Liver (tissue), 9 donors: ENCODE measurements around the gene C16orf86. TPM values are rescaled to one million over a fixed set of nuclear protein-coding genes. Genes with fewer than 3 reads are reported as not detected.

Experiments used
- DNase-seq: peaks from one replicate; pipeline ENCODE4 v3.0.0-alpha.2; 2017; ENCODE audit warnings: low spot score
- H3K27ac ChIP-seq, 2 donors: one replicate each; pipeline ENCODE4 v1.7.0; 2013; ENCODE audit warnings: inconsistent platforms in 2 of 2, low read length in 2 of 2, control low read depth in 1 of 2, low read depth in 1 of 2, mild to moderate bottlenecking in 1 of 2
- H3K27me3 ChIP-seq, 4 donors: one replicate each; pipeline versions ENCODE4 v1.6.1 to v1.7.0; 2013; ENCODE audit warnings: low read length in 3 of 4, inconsistent platforms in 1 of 4, mild to moderate bottlenecking in 1 of 4, moderate library complexity in 1 of 4; ENCODE audit not compliant: control insufficient read depth in 4 of 4, insufficient read depth in 4 of 4
- H3K36me3 ChIP-seq, 4 donors: one replicate each; pipeline versions ENCODE4 v1.6.1 to v1.7.0; 2013; ENCODE audit warnings: low read length in 3 of 4, mild to moderate bottlenecking in 3 of 4, low read depth in 1 of 4, moderate library complexity in 1 of 4; ENCODE audit not compliant: control insufficient read depth in 4 of 4, insufficient read depth in 3 of 4
- H3K4me1 ChIP-seq, 4 donors: one replicate each; pipeline versions ENCODE4 v1.6.1 to v1.7.0; 2013; ENCODE audit warnings: low read length in 3 of 4, mild to moderate bottlenecking in 3 of 4, moderate library complexity in 1 of 4; ENCODE audit not compliant: control insufficient read depth in 4 of 4, insufficient read depth in 4 of 4
- H3K4me3 ChIP-seq, 3 donors: one replicate each; pipeline versions ENCODE4 v1.6.1 to v1.7.0; 2013; ENCODE audit warnings: low read length in 3 of 3, control low read depth in 1 of 3, low read depth in 1 of 3, mild to moderate bottlenecking in 1 of 3
- H3K9ac ChIP-seq, 2 donors: one replicate each; pipeline ENCODE4 v1.7.0; 2013; ENCODE audit warnings: low read length in 2 of 2, mild to moderate bottlenecking in 2 of 2, moderate library complexity in 2 of 2, control low read depth in 1 of 2, low read depth in 1 of 2
- H3K9me3 ChIP-seq, 4 donors: one replicate each; pipeline versions ENCODE4 v1.6.1 to v1.7.0; 2013; ENCODE audit warnings: low read length in 3 of 4; ENCODE audit not compliant: control insufficient read depth in 4 of 4
- EGR1 ChIP-seq, 2 donors: IDR thresholded peaks; 2 replicates each; pipeline ENCODE4 v1.6.1; 2016 to 2018; ENCODE audit warnings: antibody characterized with exemption in 2 of 2, low read depth in 2 of 2
- GABPA ChIP-seq, 2 donors: IDR thresholded peaks in 1 of 2; conservative IDR thresholded peaks in 1 of 2; 2 replicates each; pipeline ENCODE4 v1.6.1; 2016; ENCODE audit warnings: antibody characterized with exemption in 2 of 2, mild to moderate bottlenecking in 1 of 2, moderate library complexity in 1 of 2
- HNF4A ChIP-seq, 2 donors: conservative IDR thresholded peaks; 2 replicates each; pipeline ENCODE4 v1.6.1; 2016; ENCODE audit warnings: antibody characterized with exemption in 2 of 2, mild to moderate bottlenecking in 2 of 2
- JUND ChIP-seq, 2 donors: IDR thresholded peaks; 2 replicates each; pipeline ENCODE4 v1.6.1; 2016; ENCODE audit warnings: antibody characterized with exemption in 2 of 2
- NR2F2 ChIP-seq: IDR thresholded peaks from 2 replicates; pipeline ENCODE4 v1.6.1; 2016; ENCODE audit warnings: antibody characterized with exemption
- RAD21 ChIP-seq, 2 donors: IDR thresholded peaks; 2 replicates each; pipeline ENCODE4 v1.6.1; 2016; ENCODE audit warnings: antibody characterized with exemption in 2 of 2, mild to moderate bottlenecking in 2 of 2
- RXRA ChIP-seq, 2 donors: IDR thresholded peaks; 2 replicates each; pipeline ENCODE4 v1.6.1; 2017 to 2018; ENCODE audit warnings: antibody characterized with exemption in 2 of 2, mild to moderate bottlenecking in 1 of 2
- SP1 ChIP-seq: IDR thresholded peaks from 2 replicates; pipeline ENCODE4 v1.6.1; 2018; ENCODE audit warnings: antibody characterized with exemption, mild to moderate bottlenecking
- TAF1 ChIP-seq: conservative IDR thresholded peaks from 2 replicates; pipeline ENCODE4 v1.6.1; 2016; ENCODE audit warnings: antibody characterized with exemption, mild to moderate bottlenecking
- YY1 ChIP-seq: IDR thresholded peaks from 2 replicates; pipeline ENCODE4 v1.6.1; 2016; ENCODE audit warnings: antibody characterized with exemption, mild to moderate bottlenecking
- WGBS: extraction: QIAGEN DNeasy Blood & Tissue Kit; methylation state at CpG from one replicate; pipeline ENCODE4 v1.1.7; 2013; 5-methylcytosine and 5-hydroxymethylcytosine counted together
- polyA plus RNA-seq, 2 donors: library from polyadenylated mRNA; stranded (reverse) in 1 of 2; unstranded in 1 of 2; fragments of 200-250 nt in 1 of 2; fragments of >200 nt in 1 of 2; fragmentation: Nextera tagmentation in 1 of 2; extraction: Ambion mirVana in 1 of 2; gene quantifications; one replicate each; pipeline versions ENCODE4 v1.2.1 to v1.2.3, GENCODE V29; 2013 to 2015
- total RNA-seq, 2 donors: library from RNA; depleted of rRNA; stranded (reverse); fragments of >200 nt; gene quantifications; one replicate each; pipeline ENCODE4 v1.2.3, GENCODE V29; 2014
- TF ChIP-seq, protein P1 (sequence below): IDR thresholded peaks from 2 replicates; pipeline ENCODE4 v1.6.1; 2016; ENCODE audit warnings: antibody characterized with exemption
- TF ChIP-seq, protein P2 (sequence below): IDR thresholded peaks from 2 replicates; pipeline ENCODE4 v1.6.1; 2016; ENCODE audit warnings: antibody characterized with exemption, mild to moderate bottlenecking
- TF ChIP-seq, protein P3 (sequence below): fragments of 150-350 bp; IDR thresholded peaks from 2 replicates; pipeline ENCODE4 v1.5.1; 2017; ENCODE audit warnings: improper control_type of control experiment, low read depth, low read length; ENCODE audit not compliant: missing input control
- TF ChIP-seq, protein P4 (sequence below): IDR thresholded peaks from 2 replicates; pipeline ENCODE4 v1.6.1; 2016; ENCODE audit warnings: antibody characterized with exemption
- donor health status: healthy.
- donor health status: healthy.
- donor health status: healthy.
- donor health status: healthy.
- donor health status: healthy.

Gene C16orf86
- total and polyA plus RNA-seq, 4 donors, result 1.2 to 2.6 (median 2.1) TPM

DNA sequence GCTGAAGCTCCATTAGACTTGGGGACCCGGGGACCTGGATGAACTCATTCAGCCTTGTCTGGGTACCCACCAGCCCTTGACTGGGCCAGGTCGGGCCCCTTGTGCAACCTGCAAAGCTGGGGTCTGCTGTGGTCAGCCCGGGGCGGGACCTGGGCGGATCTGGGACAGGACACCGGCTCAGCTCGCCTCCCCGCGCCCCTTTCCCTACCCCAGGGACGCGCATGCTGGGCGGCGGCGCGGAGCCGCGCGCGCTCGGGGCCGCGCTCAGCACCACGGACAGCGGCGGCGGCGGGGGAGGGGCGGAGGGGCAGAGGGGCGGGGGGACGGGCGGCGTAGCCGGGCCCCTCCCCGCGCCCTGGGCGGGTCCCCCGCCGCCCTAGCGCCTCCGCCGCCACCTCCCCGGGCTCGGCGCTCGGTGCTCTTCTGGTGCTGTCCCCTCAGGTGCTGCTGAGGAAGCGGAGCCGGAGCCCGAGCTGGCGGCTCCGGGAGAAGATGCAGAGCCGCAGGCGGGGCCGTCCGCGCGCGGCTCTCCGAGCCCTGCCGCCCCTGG lies 14.0 kb upstream of the C16orf86 start:
- Histone ChIP-seq H3K27ac (no peak overlapping the region), H3K27me3 (no peaks in the 10 kb centered on the region), H3K4me1 (peaks cover 3 to 20% (median 10%) of the 10 kb centered on the region in 4 donors), H3K4me3 (peak overlapping the region in 1 of 3 donors; percentile 51), H3K9ac (no peak overlapping the region), H3K36me3 (peaks cover 0 to 1% (median 0%) of the 10 kb centered on the region in 4 donors), H3K9me3 (no peaks in the 10 kb centered on the region)
- TF ChIP-seq, protein P1, sequence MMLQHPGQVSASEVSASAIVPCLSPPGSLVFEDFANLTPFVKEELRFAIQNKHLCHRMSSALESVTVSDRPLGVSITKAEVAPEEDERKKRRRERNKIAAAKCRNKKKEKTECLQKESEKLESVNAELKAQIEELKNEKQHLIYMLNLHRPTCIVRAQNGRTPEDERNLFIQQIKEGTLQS, result no peak
- TF ChIP-seq, protein P2, sequence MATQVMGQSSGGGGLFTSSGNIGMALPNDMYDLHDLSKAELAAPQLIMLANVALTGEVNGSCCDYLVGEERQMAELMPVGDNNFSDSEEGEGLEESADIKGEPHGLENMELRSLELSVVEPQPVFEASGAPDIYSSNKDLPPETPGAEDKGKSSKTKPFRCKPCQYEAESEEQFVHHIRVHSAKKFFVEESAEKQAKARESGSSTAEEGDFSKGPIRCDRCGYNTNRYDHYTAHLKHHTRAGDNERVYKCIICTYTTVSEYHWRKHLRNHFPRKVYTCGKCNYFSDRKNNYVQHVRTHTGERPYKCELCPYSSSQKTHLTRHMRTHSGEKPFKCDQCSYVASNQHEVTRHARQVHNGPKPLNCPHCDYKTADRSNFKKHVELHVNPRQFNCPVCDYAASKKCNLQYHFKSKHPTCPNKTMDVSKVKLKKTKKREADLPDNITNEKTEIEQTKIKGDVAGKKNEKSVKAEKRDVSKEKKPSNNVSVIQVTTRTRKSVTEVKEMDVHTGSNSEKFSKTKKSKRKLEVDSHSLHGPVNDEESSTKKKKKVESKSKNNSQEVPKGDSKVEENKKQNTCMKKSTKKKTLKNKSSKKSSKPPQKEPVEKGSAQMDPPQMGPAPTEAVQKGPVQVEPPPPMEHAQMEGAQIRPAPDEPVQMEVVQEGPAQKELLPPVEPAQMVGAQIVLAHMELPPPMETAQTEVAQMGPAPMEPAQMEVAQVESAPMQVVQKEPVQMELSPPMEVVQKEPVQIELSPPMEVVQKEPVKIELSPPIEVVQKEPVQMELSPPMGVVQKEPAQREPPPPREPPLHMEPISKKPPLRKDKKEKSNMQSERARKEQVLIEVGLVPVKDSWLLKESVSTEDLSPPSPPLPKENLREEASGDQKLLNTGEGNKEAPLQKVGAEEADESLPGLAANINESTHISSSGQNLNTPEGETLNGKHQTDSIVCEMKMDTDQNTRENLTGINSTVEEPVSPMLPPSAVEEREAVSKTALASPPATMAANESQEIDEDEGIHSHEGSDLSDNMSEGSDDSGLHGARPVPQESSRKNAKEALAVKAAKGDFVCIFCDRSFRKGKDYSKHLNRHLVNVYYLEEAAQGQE, result peak; percentile 81
- TF ChIP-seq EGR1 (IDR thresholded peaks at IDR 0.05; ENCODE audit: low read depth in 2 of 2) (no peak), SP1 (no peak), YY1 (no peak)
- DNase-seq, result no peak
- 17% methylated on average over 59 of the region's 59 CpGs for WGBS

DNA sequence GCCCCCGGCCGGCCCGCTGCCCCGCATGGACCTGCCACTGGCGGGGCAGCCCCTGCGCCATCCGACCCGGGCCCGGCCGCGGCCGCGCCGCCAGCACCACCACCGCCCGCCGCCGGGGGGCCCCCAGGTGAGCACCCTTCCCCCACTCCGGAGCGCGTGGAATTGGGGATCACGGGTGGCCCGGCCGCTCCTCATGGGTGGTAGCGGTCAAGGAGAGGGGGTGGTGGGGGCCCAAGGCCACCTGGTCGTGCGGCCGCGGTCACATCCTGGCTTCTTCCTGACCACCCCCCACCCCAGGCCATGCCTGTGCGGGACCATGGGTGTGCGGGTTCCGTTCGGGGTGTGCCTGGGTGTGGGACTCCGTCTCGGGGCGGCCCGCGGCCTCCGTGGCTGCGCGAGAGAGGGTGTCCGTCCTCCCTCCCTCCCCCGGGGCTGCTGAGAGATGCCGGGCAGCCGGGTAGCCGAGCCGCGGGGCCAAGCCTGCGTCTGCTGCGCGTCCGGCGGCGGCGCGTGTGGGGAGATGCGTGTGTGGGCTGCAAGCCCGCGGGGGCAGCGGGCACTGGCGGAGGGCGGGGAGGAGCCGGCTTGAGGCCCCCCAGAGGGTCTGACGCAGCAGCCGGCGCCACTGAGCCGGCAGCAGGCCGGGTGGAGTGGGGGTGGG lies 13.4 kb upstream of the C16orf86 start:
- Histone ChIP-seq H3K9ac (no peak overlapping the region), H3K27ac (no peak overlapping the region), H3K4me3 (peak overlapping the region in 1 of 3 donors; percentile 51), H3K4me1 (peaks cover 3 to 17% (median 10%) of the 10 kb centered on the region in 4 donors), H3K9me3 (no peaks in the 10 kb centered on the region), H3K36me3 (peaks cover 0 to 1% (median 0%) of the 10 kb centered on the region in 4 donors), H3K27me3 (no peaks in the 10 kb centered on the region)
- no peak for DNase-seq
- TF ChIP-seq, protein P3, sequence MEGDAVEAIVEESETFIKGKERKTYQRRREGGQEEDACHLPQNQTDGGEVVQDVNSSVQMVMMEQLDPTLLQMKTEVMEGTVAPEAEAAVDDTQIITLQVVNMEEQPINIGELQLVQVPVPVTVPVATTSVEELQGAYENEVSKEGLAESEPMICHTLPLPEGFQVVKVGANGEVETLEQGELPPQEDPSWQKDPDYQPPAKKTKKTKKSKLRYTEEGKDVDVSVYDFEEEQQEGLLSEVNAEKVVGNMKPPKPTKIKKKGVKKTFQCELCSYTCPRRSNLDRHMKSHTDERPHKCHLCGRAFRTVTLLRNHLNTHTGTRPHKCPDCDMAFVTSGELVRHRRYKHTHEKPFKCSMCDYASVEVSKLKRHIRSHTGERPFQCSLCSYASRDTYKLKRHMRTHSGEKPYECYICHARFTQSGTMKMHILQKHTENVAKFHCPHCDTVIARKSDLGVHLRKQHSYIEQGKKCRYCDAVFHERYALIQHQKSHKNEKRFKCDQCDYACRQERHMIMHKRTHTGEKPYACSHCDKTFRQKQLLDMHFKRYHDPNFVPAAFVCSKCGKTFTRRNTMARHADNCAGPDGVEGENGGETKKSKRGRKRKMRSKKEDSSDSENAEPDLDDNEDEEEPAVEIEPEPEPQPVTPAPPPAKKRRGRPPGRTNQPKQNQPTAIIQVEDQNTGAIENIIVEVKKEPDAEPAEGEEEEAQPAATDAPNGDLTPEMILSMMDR, result peak; percentile 16
- TF ChIP-seq YY1, result no peak
- TF ChIP-seq RAD21 (IDR thresholded peaks at IDR 0.05), result no peak
- 16% methylated on average over 68 of the region's 68 CpGs for WGBS

DNA sequence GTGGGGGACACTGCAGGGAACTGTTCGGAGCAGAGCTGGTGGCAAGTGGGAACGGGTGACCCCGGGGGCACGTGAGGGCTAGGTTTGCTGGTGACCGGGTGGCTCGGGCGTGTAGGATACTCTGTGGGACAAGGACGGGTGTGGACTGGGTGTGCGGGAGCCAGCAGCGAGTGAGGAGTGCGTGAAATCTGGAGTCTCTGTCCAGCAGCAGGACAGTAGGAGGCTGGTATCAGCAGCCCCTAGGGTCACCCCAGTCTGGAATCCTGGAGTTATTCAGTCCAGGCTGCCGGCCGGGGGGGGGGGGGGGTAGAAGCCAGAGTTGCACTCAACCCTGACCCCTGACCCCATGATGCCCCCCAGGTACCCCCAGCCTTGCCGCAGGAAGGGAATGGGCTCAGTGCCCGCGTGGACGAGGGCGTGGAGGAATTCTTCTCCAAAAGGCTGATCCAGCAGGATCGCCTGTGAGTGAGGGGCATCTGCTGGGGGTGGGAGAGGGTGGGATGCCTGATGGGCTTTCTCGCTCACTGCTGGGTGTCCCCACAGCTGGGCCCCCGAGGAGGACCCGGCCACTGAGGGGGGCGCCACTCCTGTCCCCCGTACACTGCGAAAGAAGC lies 12.7 kb upstream of the C16orf86 start:
- 34% methylated on average over 25 of the region's 25 CpGs for WGBS
- DNase-seq, result no peak
- Histone ChIP-seq H3K27me3 (no peaks in the 10 kb centered on the region), H3K9me3 (no peaks in the 10 kb centered on the region), H3K4me3 (peak overlapping the region in 1 of 3 donors; percentile 51), H3K4me1 (peaks cover 3 to 18% (median 11%) of the 10 kb centered on the region in 4 donors), H3K27ac (no peak overlapping the region), H3K36me3 (peaks cover 0 to 1% (median 0%) of the 10 kb centered on the region in 4 donors), H3K9ac (no peak overlapping the region)
- TF ChIP-seq, protein P2, result no peak
- TF ChIP-seq RXRA (IDR thresholded peaks at IDR 0.05), result no peak
- TF ChIP-seq NR2F2, result no peak
- TF ChIP-seq TAF1, result no peak
- TF ChIP-seq EGR1 (IDR thresholded peaks at IDR 0.05; ENCODE audit: low read depth in 2 of 2), result no peak
- TF ChIP-seq, protein P4, sequence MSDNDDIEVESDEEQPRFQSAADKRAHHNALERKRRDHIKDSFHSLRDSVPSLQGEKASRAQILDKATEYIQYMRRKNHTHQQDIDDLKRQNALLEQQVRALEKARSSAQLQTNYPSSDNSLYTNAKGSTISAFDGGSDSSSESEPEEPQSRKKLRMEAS, result no peak
- no peak for TF ChIP-seq YY1
- TF ChIP-seq, protein P1, result no peak
- no peak for TF ChIP-seq GABPA (IDR thresholded peaks at IDR 0.05 in 1 of 2, conservative IDR thresholded peaks at IDR 0.05 in 1 of 2)
- no peak for TF ChIP-seq HNF4A (conservative IDR thresholded peaks at IDR 0.05)
- no peak for TF ChIP-seq RAD21 (IDR thresholded peaks at IDR 0.05)
- no peak for TF ChIP-seq JUND (IDR thresholded peaks at IDR 0.05)
